Neural cell (in vitro differentiated cells): ENCODE measurements around the gene KRT38.

ENCODE experiments used
- CTCF ChIP-seq: fragments of 450-650 bp; IDR thresholded peaks from 2 replicates; pipeline ENCODE4 v1.5.1; 2014; ENCODE audit warnings: antibody characterized with exemption, mild to moderate bottlenecking, moderate library complexity; ENCODE audit not compliant: poor library complexity, severe bottlenecking
- MXI1 ChIP-seq: fragments of 450-650 bp; conservative IDR thresholded peaks from 2 replicates; pipeline ENCODE4 v1.6.1; 2014; ENCODE audit warnings: antibody characterized with exemption, mild to moderate bottlenecking; ENCODE audit not compliant: poor library complexity, severe bottlenecking
- POLR2AphosphoS5 ChIP-seq: IDR thresholded peaks from 2 replicates; pipeline ENCODE4 v1.6.1; 2012
- REST ChIP-seq: IDR thresholded peaks from 2 replicates; pipeline ENCODE4 v1.6.1; 2012; ENCODE audit warnings: borderline replicate concordance
- TAF1 ChIP-seq: IDR thresholded peaks from 2 replicates; pipeline ENCODE4 v1.6.1; 2012; ENCODE audit warnings: low read depth

- TF ChIP-seq CTCF (no peak), MXI1 (no peak), POLR2AphosphoS5 (no peak), TAF1 (no peak), REST (no peak)
These were observed 53.1 kb downstream of the KRT38 start for GRCh38 chr17:41387670-41388069.
